MG63 (cell line): ENCODE measurements around the gene DNAH17. TPM values are rescaled to one million over a fixed set of nuclear protein-coding genes. Genes with fewer than 3 reads are reported as not detected.

ENCODE experiments used
- DNase-seq: peaks from one replicate; pipeline ENCODE4 v3.0.0-alpha.2; 2020
- H3K27me3 ChIP-seq: fragments of 250-450 bp; sonication (Bioruptor Pico); 2 replicates; pipeline ENCODE4 v1.5.1; 2020; ENCODE audit warnings: mild to moderate bottlenecking, moderate library complexity
- H3K36me3 ChIP-seq: fragments of 250-450 bp; sonication (Bioruptor Pico); 2 replicates; pipeline ENCODE4 v1.5.1; 2020; ENCODE audit warnings: mild to moderate bottlenecking, moderate library complexity
- H3K4me3 ChIP-seq: fragments of 250-450 bp; sonication (Bioruptor Pico); 2 replicates; pipeline ENCODE4 v1.5.1; 2020; ENCODE audit warnings: mild to moderate bottlenecking, moderate library complexity
- H3K9me3 ChIP-seq: fragments of 250-450 bp; sonication (Bioruptor Pico); 2 replicates; pipeline ENCODE4 v1.5.1; 2020; ENCODE audit warnings: mild to moderate bottlenecking, moderate library complexity
- total RNA-seq: library from RNA; depleted of rRNA; stranded (reverse); fragments of >200 nt; shearing (Covaris generic); gene quantifications from 2 replicates; pipeline ENCODE4 v1.2.3, GENCODE V29; 2014; ENCODE audit warnings: low replicate concordance

The DNAH17 gene
- total RNA-seq, 1 experiment from 2014 or later, result not detected

DNA sequence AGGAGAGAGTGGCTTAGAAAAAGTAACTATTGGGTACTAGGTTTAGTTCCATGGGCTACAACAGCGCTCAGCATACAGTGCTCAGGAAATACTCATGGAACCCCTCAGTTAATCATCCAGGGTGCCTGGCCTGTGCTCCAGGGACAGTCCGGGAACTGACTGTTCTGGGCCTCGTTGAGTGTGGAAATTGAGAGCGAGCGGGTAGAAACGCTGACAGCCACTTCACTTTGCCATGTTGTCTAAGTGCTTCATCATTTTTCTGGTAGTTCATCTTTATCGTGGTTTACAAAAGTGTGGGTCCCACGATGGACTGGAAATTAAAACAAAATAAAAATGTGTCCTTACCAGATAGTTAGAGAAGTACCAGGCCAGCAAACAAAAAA lies 31.6 kb upstream of the DNAH17 start:
- no peaks in the 10 kb centered on the region for H3K27me3 ChIP-seq
- no peak for DNase-seq
- no peaks in the 10 kb centered on the region for H3K36me3 ChIP-seq
- H3K4me3 ChIP-seq, result no peak overlapping the region
- 0 out of 2 replicates have a peak, but pooled peaks cover 3% of the 10 kb centered on the region for H3K9me3 ChIP-seq

DNA sequence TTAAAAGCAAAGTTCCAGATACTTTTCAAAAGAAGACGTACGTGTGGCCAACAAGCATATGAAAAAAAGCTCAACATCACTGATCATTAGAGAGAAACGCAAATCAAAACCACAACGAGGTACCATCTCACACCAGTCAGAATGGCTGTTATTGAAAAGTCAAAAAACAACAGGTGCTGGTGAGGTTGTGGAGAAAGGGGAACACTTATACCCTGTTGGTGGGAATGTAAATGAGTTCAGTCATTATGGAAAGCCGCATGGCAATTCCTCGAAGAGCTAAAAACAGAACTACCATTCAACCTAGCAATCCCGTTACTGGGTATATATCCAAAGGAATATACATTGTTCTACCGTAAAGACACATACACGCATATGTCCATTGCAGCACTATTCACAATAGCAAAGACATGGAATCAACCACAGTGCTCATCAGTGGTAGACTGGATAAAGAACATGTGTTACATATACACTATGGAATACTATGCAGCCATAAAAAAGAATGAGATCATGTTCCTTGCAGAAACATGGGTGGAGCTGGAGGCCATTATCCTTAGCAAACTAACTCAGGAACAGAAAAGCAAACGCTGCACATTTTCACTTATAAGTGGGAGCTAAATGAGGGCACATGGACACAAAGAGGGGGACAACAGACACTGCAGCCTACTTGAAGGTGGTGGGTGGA lies 31.1 kb upstream of the DNAH17 start:
- no peak for DNase-seq
- Histone ChIP-seq H3K27me3 (no peaks in the 10 kb centered on the region), H3K4me3 (no peak overlapping the region), H3K9me3 (0 out of 2 replicates have a peak, but pooled peaks cover 3% of the 10 kb centered on the region), H3K36me3 (no peaks in the 10 kb centered on the region)

DNA sequence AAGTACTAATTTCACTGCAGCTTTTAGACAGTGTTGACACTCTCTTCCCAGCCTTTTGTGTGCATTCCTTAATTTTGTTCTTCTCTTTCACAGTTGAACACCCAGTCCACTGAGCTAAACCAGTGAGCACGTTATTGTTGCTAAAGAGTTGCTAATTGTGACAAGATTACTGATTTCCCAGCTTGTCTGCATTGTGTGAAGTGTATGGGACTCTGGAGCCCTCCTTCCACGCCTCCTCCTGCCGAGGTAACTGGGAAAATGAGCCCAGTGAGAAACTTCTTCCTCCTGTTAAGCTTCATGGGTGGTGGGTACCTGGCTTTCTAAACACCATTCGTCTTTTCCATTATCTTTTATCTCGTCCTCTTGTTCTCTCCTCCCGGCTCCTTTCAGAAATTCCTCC lies 29.8 kb upstream of the DNAH17 start:
- no peak for DNase-seq
- Histone ChIP-seq H3K36me3 (no peaks in the 10 kb centered on the region), H3K4me3 (no peak overlapping the region), H3K9me3 (0 out of 2 replicates have a peak, but pooled peaks cover 3% of the 10 kb centered on the region), H3K27me3 (no peaks in the 10 kb centered on the region)

DNA sequence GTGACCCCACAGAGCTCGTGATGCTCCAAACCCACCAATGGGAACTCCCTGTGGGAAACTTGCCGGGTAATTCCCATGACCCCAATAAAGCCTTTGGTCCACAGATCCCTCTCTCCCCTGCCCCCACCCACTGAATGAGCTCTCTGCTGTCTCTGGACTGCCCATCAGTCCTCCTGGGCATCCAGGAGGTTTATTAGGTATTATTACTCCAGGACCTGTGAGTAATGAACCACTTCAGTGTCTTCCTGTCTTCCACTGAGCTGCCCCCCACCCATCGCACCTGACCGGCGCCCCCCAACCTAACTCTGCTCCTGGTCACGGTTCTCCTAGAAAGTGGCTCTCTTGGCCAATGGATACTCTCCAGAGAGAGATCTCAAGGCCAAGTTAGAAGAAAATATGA lies 28.7 kb upstream of the DNAH17 start:
- H3K4me3 ChIP-seq, result no peak overlapping the region
- no peak for DNase-seq

DNA sequence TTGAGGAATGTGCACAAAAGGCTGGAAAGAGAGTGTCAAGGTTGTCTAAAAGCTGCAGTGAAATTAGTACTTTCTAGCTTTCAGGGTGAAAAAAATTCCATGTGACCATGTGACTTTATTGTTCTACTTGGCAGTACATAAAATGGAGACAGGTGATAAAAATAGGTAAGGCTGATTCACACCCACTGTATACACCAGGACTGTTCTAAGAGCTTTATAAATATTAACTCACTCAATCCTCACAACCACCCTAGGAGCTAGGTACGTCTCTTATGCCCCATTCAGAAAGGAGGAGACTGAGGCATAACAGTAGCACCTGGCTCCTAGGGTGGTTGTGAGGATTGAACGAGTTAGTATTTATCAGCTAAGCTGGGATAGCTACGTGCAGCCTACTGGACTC lies 28.2 kb upstream of the DNAH17 start:
- 0 out of 2 replicates have a peak, but pooled peaks cover 3% of the 10 kb centered on the region for H3K9me3 ChIP-seq
- H3K4me3 ChIP-seq, result no peak overlapping the region
- no peaks in the 10 kb centered on the region for H3K36me3 ChIP-seq
- DNase-seq, result no peak
- H3K27me3 ChIP-seq, result no peaks in the 10 kb centered on the region

More for the DNA sequence above, 28.7 kb upstream of the DNAH17 start:
- Histone ChIP-seq H3K27me3 (no peaks in the 10 kb centered on the region), H3K9me3 (0 out of 2 replicates have a peak, but pooled peaks cover 3% of the 10 kb centered on the region), H3K36me3 (no peaks in the 10 kb centered on the region)

- no peak for DNase-seq
- no peaks in the 10 kb centered on the region for H3K9me3 ChIP-seq
- H3K4me3 ChIP-seq, result no peak overlapping the region
- no peaks in the 10 kb centered on the region for H3K27me3 ChIP-seq
- H3K36me3 ChIP-seq, result no peaks in the 10 kb centered on the region
Measured at GRCh38 chr17:78602246-78602645, 25.1 kb upstream of the DNAH17 start.

- Histone ChIP-seq H3K36me3 (no peaks in the 10 kb centered on the region), H3K4me3 (no peak overlapping the region), H3K27me3 (no peaks in the 10 kb centered on the region), H3K9me3 (no peaks in the 10 kb centered on the region)
- DNase-seq, result no peak
Measured at GRCh38 chr17:78601577-78602190, 24.5 kb upstream of the DNAH17 start.

- H3K36me3 ChIP-seq, result no peaks in the 10 kb centered on the region
- no peak overlapping the region for H3K4me3 ChIP-seq
- no peaks in the 10 kb centered on the region for H3K27me3 ChIP-seq
- peak; percentile 76 for DNase-seq
- H3K9me3 ChIP-seq, result no peaks in the 10 kb centered on the region
Measured at GRCh38 chr17:78600181-78600721, 23.1 kb upstream of the DNAH17 start.

- DNase-seq, result no peak
- no peaks in the 10 kb centered on the region for H3K9me3 ChIP-seq
- no peak overlapping the region for H3K4me3 ChIP-seq
- H3K27me3 ChIP-seq, result no peaks in the 10 kb centered on the region
- H3K36me3 ChIP-seq, result no peaks in the 10 kb centered on the region
Measured at GRCh38 chr17:78599419-78599818, 22.2 kb upstream of the DNAH17 start.

DNA sequence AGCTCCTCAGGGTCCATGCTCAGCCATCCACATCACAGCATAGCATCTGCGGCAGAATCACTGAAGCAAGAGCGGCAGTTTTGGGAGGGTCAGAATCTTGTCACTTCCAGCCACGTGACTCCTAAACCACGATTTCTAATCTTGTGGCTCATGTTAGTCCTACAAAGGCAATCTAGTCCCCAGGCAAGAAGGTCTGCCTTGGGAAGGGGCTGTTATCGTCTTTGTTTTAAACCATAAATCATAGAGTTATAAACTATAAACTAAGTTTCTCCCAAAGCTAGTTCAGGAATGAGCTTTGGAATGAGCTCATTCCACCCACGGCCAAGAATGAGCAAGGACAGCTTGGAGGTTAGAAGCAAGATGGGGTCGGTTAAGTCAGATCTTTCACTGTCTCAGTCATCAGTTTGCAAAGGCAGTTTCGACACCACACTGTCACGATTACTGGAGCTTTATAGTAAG lies 20.8 kb upstream of the DNAH17 start:
- H3K4me3 ChIP-seq, result no peak overlapping the region
- no peaks in the 10 kb centered on the region for H3K27me3 ChIP-seq
- no peaks in the 10 kb centered on the region for H3K9me3 ChIP-seq
- H3K36me3 ChIP-seq, result no peaks in the 10 kb centered on the region
- peak; percentile 33 for DNase-seq

DNA sequence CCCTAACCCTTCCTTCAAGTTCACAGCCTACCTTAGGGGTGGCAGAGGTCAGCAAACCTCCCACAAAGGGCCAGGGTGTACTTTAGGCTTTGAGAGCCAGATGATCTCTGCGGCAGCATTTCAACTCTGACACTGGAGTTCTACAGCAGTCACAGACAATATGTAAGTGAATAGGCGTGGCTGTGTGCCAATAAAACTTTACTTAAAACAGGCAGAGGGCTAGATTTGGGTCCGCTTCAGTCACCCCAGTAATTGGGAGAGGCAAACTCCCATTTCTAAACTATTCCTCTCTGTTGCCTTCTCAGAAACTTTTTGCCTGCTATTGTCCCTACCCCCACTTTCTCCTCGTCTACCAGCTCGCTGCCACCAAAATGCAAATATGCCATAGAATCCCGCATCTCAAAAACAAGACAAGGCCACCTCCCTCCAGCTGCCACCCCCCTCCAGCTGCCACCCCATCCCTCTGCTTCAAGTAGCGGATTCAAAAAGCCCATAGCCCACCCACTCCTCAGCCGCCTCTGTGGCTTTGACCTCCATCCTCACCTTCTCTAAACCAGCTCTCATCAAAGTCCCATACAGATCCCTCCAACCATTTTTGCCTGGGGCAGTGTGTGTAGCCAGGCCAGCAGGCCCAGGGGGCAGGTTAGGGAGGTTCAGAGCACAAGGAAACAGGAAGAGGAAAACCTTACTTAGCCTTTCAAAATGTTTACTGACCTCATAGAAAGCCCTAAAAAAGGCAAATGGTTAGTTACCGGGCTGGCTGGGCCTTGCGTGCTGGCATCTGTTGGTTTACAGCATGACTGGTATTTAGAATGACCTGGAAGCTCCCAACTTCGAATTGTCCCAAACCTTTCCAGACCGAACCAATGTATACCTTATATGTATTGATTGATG lies 19.9 kb upstream of the DNAH17 start:
- H3K36me3 ChIP-seq, result no peaks in the 10 kb centered on the region
- H3K27me3 ChIP-seq, result no peaks in the 10 kb centered on the region
- no peak for DNase-seq
- H3K9me3 ChIP-seq, result no peaks in the 10 kb centered on the region
- H3K4me3 ChIP-seq, result no peak overlapping the region

GRCh38 chr17:78595135-78595810 lies 18.1 kb upstream of the DNAH17 start:
- DNase-seq, result no peak
- H3K9me3 ChIP-seq, result no peaks in the 10 kb centered on the region
- H3K4me3 ChIP-seq, result no peak overlapping the region
- no peaks in the 10 kb centered on the region for H3K27me3 ChIP-seq
- H3K36me3 ChIP-seq, result no peaks in the 10 kb centered on the region

GRCh38 chr17:78592991-78593329 lies 15.8 kb upstream of the DNAH17 start:
- Histone ChIP-seq H3K9me3 (no peaks in the 10 kb centered on the region), H3K36me3 (no peaks in the 10 kb centered on the region), H3K27me3 (no peaks in the 10 kb centered on the region), H3K4me3 (no peak overlapping the region)
- no peak for DNase-seq

GRCh38 chr17:78591263-78591671 lies 14.1 kb upstream of the DNAH17 start:
- no peaks in the 10 kb centered on the region for H3K27me3 ChIP-seq
- H3K36me3 ChIP-seq, result no peaks in the 10 kb centered on the region
- no peak overlapping the region for H3K4me3 ChIP-seq
- no peaks in the 10 kb centered on the region for H3K9me3 ChIP-seq
- no peak for DNase-seq

GRCh38 chr17:78589885-78590284 lies 12.7 kb upstream of the DNAH17 start:
- no peaks in the 10 kb centered on the region for H3K36me3 ChIP-seq
- H3K9me3 ChIP-seq, result no peaks in the 10 kb centered on the region
- H3K4me3 ChIP-seq, result no peak overlapping the region
- H3K27me3 ChIP-seq, result no peaks in the 10 kb centered on the region; the same call in 1 of the 2 replicates
- DNase-seq, result no peak

- Histone ChIP-seq H3K4me3 (no peak overlapping the region), H3K27me3 (no peaks in the 10 kb centered on the region; the same call in 1 of the 2 replicates), H3K9me3 (no peaks in the 10 kb centered on the region), H3K36me3 (no peaks in the 10 kb centered on the region)
- DNase-seq, result no peak
Measured at GRCh38 chr17:78589031-78589675, 12.0 kb upstream of the DNAH17 start.
